ENCODE data around the gene CFTR.

DNA sequence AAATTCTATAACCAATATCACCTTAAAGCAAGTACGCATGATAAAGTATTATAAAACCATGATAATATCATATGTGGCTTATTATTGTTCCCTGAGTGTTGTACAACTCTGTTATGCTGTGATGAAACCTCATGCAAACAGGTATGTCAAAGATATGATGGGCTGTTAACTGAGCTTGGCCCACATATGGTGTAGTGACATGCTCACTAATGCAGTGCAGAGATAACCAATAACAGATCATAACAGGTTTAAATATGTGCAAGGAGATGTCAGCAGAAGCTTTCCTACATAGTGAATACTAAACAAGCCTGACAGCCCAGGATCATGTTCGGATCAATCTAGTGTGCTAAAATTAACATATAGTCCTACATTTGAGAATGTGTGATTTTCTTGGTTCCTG is 9.6 kb downstream of the CFTR start:
- TF ChIP-seq CTCF (IDR thresholded peaks at IDR 0.05) (no peak), POLR2A (IDR thresholded peaks at IDR 0.05) (no peak)

Data from body of pancreas (tissue), 4 donors.